GM18907 (cell line): ENCODE measurements around the gene GPS2.

ENCODE experiments used
- ATAC-seq: cut with Tn5 transposase; IDR thresholded peaks from one replicate; pipeline ENCODE4 v1.9.1; 2021; ENCODE audit warnings: mild to moderate bottlenecking, moderate library complexity; ENCODE audit not compliant: unreplicated experiment

The GPS2 gene

GRCh38 chr17:7318121-7318860 lies 3.1 kb upstream of the GPS2 start:
- no peak for ATAC-seq

- no peak for ATAC-seq
Measured at GRCh38 chr17:7317161-7317803, 2.1 kb upstream of the GPS2 start.

- ATAC-seq, result no peak
Measured at GRCh38 chr17:7315570-7316235, 543 bp upstream of the GPS2 start.

- ATAC-seq, result no peak
Measured at GRCh38 chr17:7313890-7314718, 1.1 kb downstream of the GPS2 start.

- ATAC-seq, result no peak
Measured at GRCh38 chr17:7313088-7313889, 1.9 kb downstream of the GPS2 start.

- ATAC-seq, result no peak
Measured at GRCh38 chr17:7312432-7313087, 2.6 kb downstream of the GPS2 start.

- ATAC-seq, result no peak
Measured at GRCh38 chr17:7311110-7311705, 4.0 kb downstream of the GPS2 start.

GRCh38 chr17:7309628-7310027 lies 5.5 kb downstream of the GPS2 start:
- ATAC-seq, result no peak

GRCh38 chr17:7308625-7309433 lies 6.3 kb downstream of the GPS2 start:
- ATAC-seq, result peak; percentile 25

GRCh38 chr17:7307686-7308624 lies 7.2 kb downstream of the GPS2 start:
- no peak for ATAC-seq

- ATAC-seq, result peak; percentile 77
Measured at GRCh38 chr17:7306911-7307685, 8.1 kb downstream of the GPS2 start, which contains the start of gene EIF5A. Gene EIF5A, plus strand, starts transcription at chr17:7307628. Its CDS starts 2,008 bp downstream, at chr17:7309636.

- ATAC-seq, result no peak
Measured at GRCh38 chr17:7304179-7304578, 11.0 kb downstream of the GPS2 start.

- ATAC-seq, result peak; percentile 47
Measured at GRCh38 chr17:7296189-7296861, 18.8 kb downstream of the GPS2 start.

- ATAC-seq, result no peak
Measured at GRCh38 chr17:7295230-7296180, 19.7 kb downstream of the GPS2 start.

GRCh38 chr17:7294614-7295153 lies 20.5 kb downstream of the GPS2 start, which contains the start of gene YBX2:
Gene YBX2, minus strand, starts transcription at chr17:7294639. Its CDS starts 139 bp downstream, at chr17:7294500.
- ATAC-seq, result no peak
